CD14-positive monocyte (primary cell): ENCODE data around the gene FADS1. TPM values are rescaled to one million over a fixed set of nuclear protein-coding genes. Genes with fewer than 3 reads are reported as not detected.

Experiments used
- DNase-seq, 3 donors: peaks; one replicate each; pipeline ENCODE4 v3.0.0-alpha.2; 2011 to 2022
- H2AFZ ChIP-seq: 2 replicates; pipeline ENCODE4 v1.6.0; 2012; ENCODE audit warnings: mild to moderate bottlenecking, low read depth, low read length, inconsistent platforms; ENCODE audit not compliant: insufficient read depth, poor library complexity, severe bottlenecking
- H3K27ac ChIP-seq, 2 donors: 1 replicate in 1 of 2; 2 replicates in 1 of 2; pipeline ENCODE4 v1.5.1; 2012 to 2013; ENCODE audit warnings: low read length in 2 of 2, control low read depth in 1 of 2, inconsistent platforms in 1 of 2, low read depth in 1 of 2, mild to moderate bottlenecking in 1 of 2
- H3K27me3 ChIP-seq, 2 donors: one replicate each; pipeline versions ENCODE4 v1.6.0 to v1.6.1; 2011 to 2013; ENCODE audit warnings: low read length in 2 of 2; ENCODE audit not compliant: control insufficient read depth in 2 of 2, insufficient read depth in 2 of 2
- H3K36me3 ChIP-seq, 2 donors: replicated peaks in 1 of 2; 1 replicate in 1 of 2; 2 replicates in 1 of 2; pipeline versions ENCODE4 v1.5.1 to v1.6.1; 2012 to 2013; ENCODE audit warnings: low read length in 2 of 2, control low read depth in 1 of 2, inconsistent platforms in 1 of 2, mild to moderate bottlenecking in 1 of 2; ENCODE audit not compliant: insufficient read depth in 2 of 2, control insufficient read depth in 1 of 2
- H3K4me1 ChIP-seq, 2 donors: 1 replicate in 1 of 2; 2 replicates in 1 of 2; pipeline versions ENCODE4 v1.5.1 to v1.6.1; 2012 to 2013; ENCODE audit warnings: low read length in 2 of 2, control low read depth in 1 of 2, inconsistent platforms in 1 of 2, mild to moderate bottlenecking in 1 of 2, moderate library complexity in 1 of 2; ENCODE audit not compliant: insufficient read depth in 2 of 2, control insufficient read depth in 1 of 2
- H3K4me2 ChIP-seq: replicated peaks from 2 replicates; pipeline ENCODE3; 2012; ENCODE audit warnings: low read length, moderate library complexity, mild to moderate bottlenecking; ENCODE audit not compliant: poor library complexity, severe bottlenecking; ENCODE audit errors: extremely low read depth
- H3K4me3 ChIP-seq, 3 experiments: fragments of 200-600 bp in 1 of 3; sonication (generic) in 1 of 3; replicated peaks in 1 of 3; 1 replicate in 2 of 3; 2 replicates in 1 of 3; pipeline ENCODE4 v1.5.1; 2011 to 2013; ENCODE audit warnings: low read length in 3 of 3, mild to moderate bottlenecking in 3 of 3, control low read depth in 2 of 3, low read depth in 2 of 3, inconsistent platforms in 1 of 3, moderate library complexity in 1 of 3
- H3K79me2 ChIP-seq: 2 replicates; pipeline ENCODE4 v1.6.0; 2012; ENCODE audit warnings: mild to moderate bottlenecking, control low read depth, inconsistent platforms, low read length, moderate library complexity; ENCODE audit not compliant: insufficient read depth
- H3K9ac ChIP-seq: 2 replicates; pipeline ENCODE4 v1.6.0; 2017; ENCODE audit warnings: low read length, mild to moderate bottlenecking; ENCODE audit not compliant: insufficient read depth, poor library complexity, severe bottlenecking
- H3K9me3 ChIP-seq, 2 donors: replicated peaks in 1 of 2; 1 replicate in 1 of 2; 2 replicates in 1 of 2; pipeline versions ENCODE4 v1.5.1 to v1.6.1; 2012 to 2013; ENCODE audit warnings: low read length in 2 of 2, control low read depth in 1 of 2; ENCODE audit not compliant: control insufficient read depth in 1 of 2, insufficient read depth in 1 of 2
- H4K20me1 ChIP-seq: 2 replicates; pipeline ENCODE4 v1.6.0; 2012; ENCODE audit warnings: mild to moderate bottlenecking, low read length, control low read depth, moderate library complexity; ENCODE audit not compliant: insufficient read depth
- H3K27ac Mint-ChIP-seq, 7 donors: one replicate each; pipeline ENCODE4 v1.8.0; 2020; ENCODE audit warnings: mild to moderate bottlenecking in 7 of 7, mixed read lengths in 7 of 7, moderate library complexity in 6 of 7, inconsistent platforms in 2 of 7
- H3K27me3 Mint-ChIP-seq, 3 donors: one replicate each; pipeline ENCODE4 v1.8.0; 2021 to 2022; ENCODE audit warnings: low read depth in 3 of 3, mild to moderate bottlenecking in 3 of 3, mixed read lengths in 3 of 3, moderate library complexity in 3 of 3, inconsistent platforms in 1 of 3
- H3K36me3 Mint-ChIP-seq, 2 donors: one replicate each; pipeline ENCODE4 v1.8.0; 2020; ENCODE audit warnings: mixed read lengths in 2 of 2, inconsistent platforms in 1 of 2, mild to moderate bottlenecking in 1 of 2
- H3K4me1 Mint-ChIP-seq: one replicate; pipeline ENCODE4 v1.8.0; 2020; ENCODE audit warnings: mild to moderate bottlenecking, mixed read lengths
- H3K4me3 Mint-ChIP-seq, 2 donors: one replicate each; pipeline ENCODE4 v1.8.0; 2020; ENCODE audit warnings: mild to moderate bottlenecking in 2 of 2, mixed read lengths in 2 of 2, moderate library complexity in 1 of 2
- H3K9me3 Mint-ChIP-seq, 7 donors: one replicate each; pipeline ENCODE4 v1.8.0; 2020 to 2022; ENCODE audit warnings: mixed read lengths in 7 of 7, mild to moderate bottlenecking in 6 of 7, moderate library complexity in 6 of 7, inconsistent platforms in 2 of 7
- WGBS: methylation state at CpG from one replicate; pipeline ENCODE4 v1.1.5; 2013; ENCODE audit warnings: missing lambda C conversion rate; ENCODE audit not compliant: insufficient coverage; 5-methylcytosine and 5-hydroxymethylcytosine counted together
- intact Hi-C, 2 donors: fragments of 100-400 bp; cut with micrococcal nuclease; formaldehyde crosslinking; loops; one replicate each; pipeline versions ENCODE4 v1.15.0 to v1.15.1; 2023
- polyA plus RNA-seq, 3 donors: library from polyadenylated mRNA; depleted of rRNA in 1 of 3; unstranded in 2 of 3; stranded (reverse) in 1 of 3; fragments of 300-500 nt in 2 of 3; fragments of >200 nt in 1 of 3; fragmentation: Illumina TruSeq in 2 of 3; gene quantifications; 1 replicate in 2 of 3; 2 replicates in 1 of 3; pipeline ENCODE4 v1.2.3, GENCODE V29; 2012 to 2021
- TF ChIP-seq, protein P1 (sequence below): fragments of 200-600 bp; IDR thresholded peaks from one replicate; pipeline ENCODE4 v1.8.0; 2022; ENCODE audit warnings: antibody characterized with exemption, mild to moderate bottlenecking

Gene FADS1
- polyA plus RNA-seq, 3 donors = 10.6 to 31.8 (median 29.2) TPM

DNA sequence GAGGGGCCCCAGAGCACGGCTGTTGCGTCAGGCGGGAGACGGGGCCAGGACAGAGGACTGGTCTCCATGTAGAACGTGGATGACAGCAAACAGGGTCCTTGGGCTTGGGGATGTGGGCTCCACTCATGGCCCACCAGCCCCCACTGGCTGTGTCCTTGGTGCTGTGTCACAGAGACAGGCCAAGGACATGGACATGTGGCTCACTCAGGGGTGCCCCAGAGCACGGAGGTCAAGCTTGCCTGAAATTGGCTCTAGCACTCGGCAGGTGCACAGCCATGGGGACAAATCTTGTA is 25.7 kb upstream of the FADS1 start:
- intact Hi-C loops = no loop called here
- H3K4me2 ChIP-seq = no peak overlapping the region
- DNase-seq = no peak
- no peak overlapping the region for H3K27ac ChIP-seq
- no peak overlapping the region for H3K4me3 ChIP-seq
- no peaks in the 10 kb centered on the region for H3K4me1 ChIP-seq
- Mint-ChIP-seq H3K27me3 (peaks cover 0 to 5% (median 3%) of the 10 kb centered on the region in 3 donors), H3K9me3 (no peaks in the 10 kb centered on the region), H3K4me3 (no peak overlapping the region), H3K4me1 (no peaks in the 10 kb centered on the region), H3K27ac (no peak overlapping the region), H3K36me3 (peaks cover 36 to 92% of the 10 kb centered on the region in 2 donors)
- no peaks in the 10 kb centered on the region for H3K79me2 ChIP-seq
- no peaks in the 10 kb centered on the region for H3K9me3 ChIP-seq
- H3K36me3 ChIP-seq = peaks cover 12 to 46% of the 10 kb centered on the region in 2 donors
- no peaks in the 10 kb centered on the region for H4K20me1 ChIP-seq
- no peak overlapping the region for H2AFZ ChIP-seq
- TF ChIP-seq, protein P1, sequence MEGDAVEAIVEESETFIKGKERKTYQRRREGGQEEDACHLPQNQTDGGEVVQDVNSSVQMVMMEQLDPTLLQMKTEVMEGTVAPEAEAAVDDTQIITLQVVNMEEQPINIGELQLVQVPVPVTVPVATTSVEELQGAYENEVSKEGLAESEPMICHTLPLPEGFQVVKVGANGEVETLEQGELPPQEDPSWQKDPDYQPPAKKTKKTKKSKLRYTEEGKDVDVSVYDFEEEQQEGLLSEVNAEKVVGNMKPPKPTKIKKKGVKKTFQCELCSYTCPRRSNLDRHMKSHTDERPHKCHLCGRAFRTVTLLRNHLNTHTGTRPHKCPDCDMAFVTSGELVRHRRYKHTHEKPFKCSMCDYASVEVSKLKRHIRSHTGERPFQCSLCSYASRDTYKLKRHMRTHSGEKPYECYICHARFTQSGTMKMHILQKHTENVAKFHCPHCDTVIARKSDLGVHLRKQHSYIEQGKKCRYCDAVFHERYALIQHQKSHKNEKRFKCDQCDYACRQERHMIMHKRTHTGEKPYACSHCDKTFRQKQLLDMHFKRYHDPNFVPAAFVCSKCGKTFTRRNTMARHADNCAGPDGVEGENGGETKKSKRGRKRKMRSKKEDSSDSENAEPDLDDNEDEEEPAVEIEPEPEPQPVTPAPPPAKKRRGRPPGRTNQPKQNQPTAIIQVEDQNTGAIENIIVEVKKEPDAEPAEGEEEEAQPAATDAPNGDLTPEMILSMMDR = no peak
- no peak overlapping the region for H3K9ac ChIP-seq
- H3K27me3 ChIP-seq = no peaks in the 10 kb centered on the region
- 95% methylated on average over 7 of the region's 7 CpGs for WGBS

DNA sequence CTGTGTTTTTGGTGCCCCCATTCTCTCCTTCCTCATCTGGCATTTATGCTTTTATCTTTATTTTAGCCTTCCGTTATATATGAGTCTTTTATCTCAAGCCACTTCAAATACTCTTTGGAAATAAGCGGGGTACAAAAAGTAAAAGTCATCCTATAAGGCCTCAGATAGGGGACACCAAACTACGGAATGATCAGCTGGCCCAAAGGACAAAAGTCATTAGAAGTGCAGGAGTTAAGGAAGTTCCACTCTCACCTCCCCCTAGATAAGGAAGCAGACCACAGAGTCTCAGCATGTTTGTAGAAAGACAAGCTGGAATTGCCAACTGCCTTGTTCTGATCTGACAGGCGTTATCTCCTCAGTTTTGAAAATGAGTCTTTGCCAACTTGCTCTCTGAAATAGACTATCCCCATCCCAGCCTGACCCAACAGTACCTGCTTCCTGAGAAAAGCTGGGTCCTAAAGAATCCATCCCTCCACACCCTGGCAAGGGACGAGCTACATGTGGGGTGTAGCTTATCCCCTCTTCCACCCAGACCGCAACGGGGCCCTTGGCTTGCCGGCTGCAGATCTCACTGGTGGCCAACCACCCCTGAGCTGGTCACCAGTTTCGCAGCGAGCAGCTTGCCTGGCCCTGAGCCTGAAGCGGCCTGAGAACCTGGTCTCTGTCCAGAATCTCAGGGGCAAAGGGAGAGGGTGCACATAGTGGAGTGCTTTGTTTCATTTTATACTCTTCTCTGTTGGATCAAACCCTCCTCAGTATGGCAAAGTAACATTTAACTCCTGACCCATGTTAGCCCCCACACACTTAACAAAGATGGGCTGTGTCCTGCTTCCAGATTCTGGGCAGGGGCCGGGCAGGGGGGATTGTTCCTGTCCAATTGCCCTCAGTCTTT is 25.1 kb upstream of the FADS1 start:
- Histone ChIP-seq H3K79me2 (no peaks in the 10 kb centered on the region), H4K20me1 (no peaks in the 10 kb centered on the region), H3K9me3 (no peaks in the 10 kb centered on the region), H3K27ac (no peak overlapping the region), H3K36me3 (peaks cover 12 to 41% of the 10 kb centered on the region in 2 donors), H3K4me1 (no peaks in the 10 kb centered on the region), H2AFZ (no peak overlapping the region), H3K27me3 (no peaks in the 10 kb centered on the region), H3K9ac (no peak overlapping the region), H3K4me3 (no peak overlapping the region), H3K4me2 (no peak overlapping the region)
- H3K9me3 Mint-ChIP-seq = no peaks in the 10 kb centered on the region
- peak overlapping the region in 1 of 7 donors; percentile 13 for H3K27ac Mint-ChIP-seq
- 98% methylated on average over 8 of the region's 12 CpGs for WGBS
- DNase-seq = no peak
- H3K36me3 Mint-ChIP-seq = peaks cover 35 to 89% of the 10 kb centered on the region in 2 donors
- H3K27me3 Mint-ChIP-seq = peaks cover 0 to 5% (median 3%) of the 10 kb centered on the region in 3 donors
- intact Hi-C loops = no loop called here
- no peak overlapping the region for H3K4me3 Mint-ChIP-seq
- no peaks in the 10 kb centered on the region for H3K4me1 Mint-ChIP-seq
- TF ChIP-seq, protein P1 = no peak
